Natural killer cell treated with Interleukin-12 subunit alpha and Interleukin-12 subunit beta and Interleukin-15 and Interleukin-18, amount 100 ng/mL, for 72 hours (primary cell): ENCODE results near the gene USH1C. TPM values are rescaled to one million over a fixed set of nuclear protein-coding genes. Genes with fewer than 3 reads are reported as not detected.

ENCODE experiments used
- ATAC-seq, 2 donors: fragments of 150-1000 bp; cut with Tn5 transposase in 1 of 2; sonication (Bioruptor Pico), chemical (Tn5 transposase) in 1 of 2; 2 replicates each; pipeline ENCODE4 v1.10.0; 2021
- DNase-seq: peaks from one replicate; pipeline ENCODE4 v3.0.0; 2022; ENCODE audit warnings: low spot score
- H3K27ac Mint-ChIP-seq, 2 donors: 1 replicate in 1 of 2; 2 replicates in 1 of 2; pipeline ENCODE4 v1.8.0; 2022; ENCODE audit warnings: mixed read lengths in 2 of 2, mild to moderate bottlenecking in 1 of 2, moderate library complexity in 1 of 2
- H3K27me3 Mint-ChIP-seq, 2 donors: 1 replicate in 1 of 2; 2 replicates in 1 of 2; pipeline ENCODE4 v1.8.0; 2022; ENCODE audit warnings: mixed read lengths in 2 of 2
- H3K36me3 Mint-ChIP-seq: one replicate; pipeline ENCODE4 v1.8.0; 2022; ENCODE audit warnings: mixed read lengths
- H3K4me1 Mint-ChIP-seq, 2 donors: 1 replicate in 1 of 2; 2 replicates in 1 of 2; pipeline ENCODE4 v1.8.0; 2022; ENCODE audit warnings: low read depth in 2 of 2, mixed read lengths in 2 of 2, mild to moderate bottlenecking in 1 of 2
- H3K4me3 Mint-ChIP-seq: one replicate; pipeline ENCODE4 v1.8.0; 2022; ENCODE audit warnings: mixed read lengths
- H3K9me3 Mint-ChIP-seq: 2 replicates; pipeline ENCODE4 v1.8.0; 2022; ENCODE audit warnings: mixed read lengths
- total RNA-seq, 2 donors: library from RNA; stranded (reverse); gene quantifications; one replicate each; pipeline ENCODE4 v1.2.3, GENCODE V29; 2022

Gene USH1C
- total RNA-seq, 2 donors from 2014 or later, result not detected

GRCh38 chr11:17575431-17576425, 31.5 kb upstream of the USH1C start:
- Mint-ChIP-seq H3K27me3 (peaks cover 12 to 22% of the 10 kb centered on the region in 2 donors), H3K27ac (no peak overlapping the region), H3K9me3 (no peaks in the 10 kb centered on the region), H3K4me1 (peaks cover 0 to 9% of the 10 kb centered on the region in 2 donors), H3K36me3 (no peaks in the 10 kb centered on the region), H3K4me3 (no peak overlapping the region)
- ATAC-seq (no peak), DNase-seq (peak; percentile 54)

DNA sequence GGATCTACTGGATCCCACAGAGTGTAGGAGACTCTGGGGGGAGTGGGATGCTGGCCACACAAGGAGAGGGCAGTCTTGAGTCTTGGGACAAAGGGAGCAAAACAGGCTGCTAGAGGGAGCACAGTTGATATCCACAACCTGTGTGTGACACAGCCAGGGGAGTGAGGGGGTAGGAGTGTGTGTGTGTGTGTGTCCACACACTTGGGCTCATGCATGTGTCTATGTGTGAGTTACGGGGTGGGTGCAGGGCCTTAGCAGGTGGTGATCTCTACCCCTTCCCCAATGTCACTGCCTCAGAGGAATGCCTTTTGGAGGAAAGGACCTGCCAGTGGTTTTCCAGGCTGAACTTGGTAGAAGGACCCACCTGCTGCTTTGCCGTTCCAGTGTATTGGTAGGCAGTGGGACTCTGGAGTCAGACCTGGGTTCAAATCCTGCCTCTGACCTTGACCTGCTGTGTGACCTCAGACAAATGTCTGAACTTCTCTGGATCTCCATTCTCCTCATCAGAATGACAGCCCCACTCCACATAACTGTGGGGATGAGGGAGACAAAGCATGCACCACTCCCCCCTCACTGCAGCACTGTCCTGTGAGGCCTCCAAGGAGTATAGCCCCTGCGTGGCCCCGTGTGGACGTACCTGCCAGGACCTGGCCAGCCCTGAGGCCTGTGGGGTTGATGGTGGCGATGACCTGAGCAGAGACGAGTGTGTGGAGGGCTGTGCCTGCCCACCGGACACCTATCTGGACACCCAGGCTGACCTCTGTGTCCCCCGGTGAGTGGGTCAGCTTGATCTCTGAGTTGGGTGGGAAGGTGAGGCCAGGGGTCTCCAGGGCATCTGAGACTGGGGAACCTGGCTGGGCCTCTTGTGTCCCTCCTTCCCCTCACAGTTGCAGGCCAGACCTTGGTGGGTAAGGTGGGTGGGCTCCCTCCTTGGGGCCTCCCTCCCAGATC, 30.2 kb upstream of the USH1C start:
- peak; percentile 28 for DNase-seq
- Mint-ChIP-seq H3K36me3 (no peaks in the 10 kb centered on the region), H3K27ac (no peak overlapping the region), H3K27me3 (peaks cover 7 to 15% of the 10 kb centered on the region in 2 donors), H3K4me3 (no peak overlapping the region), H3K9me3 (no peaks in the 10 kb centered on the region), H3K4me1 (peaks cover 0 to 9% of the 10 kb centered on the region in 2 donors)
- ATAC-seq, result no peak

GRCh38 chr11:17573526-17573925, 29.3 kb upstream of the USH1C start:
- DNase-seq (peak; percentile 51), ATAC-seq (no peak)
- H3K36me3 Mint-ChIP-seq, result no peaks in the 10 kb centered on the region
- H3K27ac Mint-ChIP-seq, result no peak overlapping the region
- H3K9me3 Mint-ChIP-seq, result no peaks in the 10 kb centered on the region
- H3K27me3 Mint-ChIP-seq, result peaks cover 7 to 15% of the 10 kb centered on the region in 2 donors
- H3K4me1 Mint-ChIP-seq, result peaks cover 0 to 9% of the 10 kb centered on the region in 2 donors
- no peak overlapping the region for H3K4me3 Mint-ChIP-seq

DNA sequence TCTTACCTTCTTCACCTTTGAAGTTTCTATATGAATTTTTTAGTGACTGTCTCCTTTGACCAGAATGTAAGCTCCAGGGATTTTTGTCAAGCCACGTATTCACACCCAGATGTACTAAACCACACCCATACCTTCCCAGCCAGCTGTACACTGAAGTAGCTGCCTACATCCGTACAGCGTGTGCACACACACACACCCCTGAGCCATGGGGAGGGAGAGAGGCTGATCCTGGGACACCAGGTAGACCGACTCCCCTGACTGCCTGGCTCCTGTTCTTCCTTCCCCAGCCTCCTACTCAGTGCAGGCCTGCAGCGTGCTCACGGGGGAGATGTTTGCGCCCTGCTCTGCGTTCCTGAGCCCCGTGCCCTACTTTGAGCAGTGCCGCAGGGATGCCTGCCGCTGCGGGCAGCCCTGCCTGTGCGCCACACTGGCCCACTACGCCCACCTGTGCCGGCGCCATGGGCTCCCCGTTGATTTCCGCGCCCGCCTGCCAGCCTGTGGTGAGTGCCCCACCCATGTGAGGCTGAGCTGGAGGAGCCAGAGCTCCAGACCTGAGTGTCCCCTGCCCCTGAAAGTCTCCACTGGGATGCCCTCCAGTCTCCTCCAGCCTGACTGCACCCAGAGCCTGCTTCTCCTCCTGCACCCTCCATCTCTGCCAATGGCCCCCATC, 28.7 kb upstream of the USH1C start:
- H3K36me3 Mint-ChIP-seq, result no peaks in the 10 kb centered on the region
- peaks cover 7 to 15% of the 10 kb centered on the region in 2 donors for H3K27me3 Mint-ChIP-seq
- no peak overlapping the region for H3K4me3 Mint-ChIP-seq
- no peaks in the 10 kb centered on the region for H3K9me3 Mint-ChIP-seq
- H3K27ac Mint-ChIP-seq, result no peak overlapping the region
- ATAC-seq (no peak), DNase-seq (peak; percentile 58)
- H3K4me1 Mint-ChIP-seq, result peaks cover 0 to 9% of the 10 kb centered on the region in 2 donors

DNA sequence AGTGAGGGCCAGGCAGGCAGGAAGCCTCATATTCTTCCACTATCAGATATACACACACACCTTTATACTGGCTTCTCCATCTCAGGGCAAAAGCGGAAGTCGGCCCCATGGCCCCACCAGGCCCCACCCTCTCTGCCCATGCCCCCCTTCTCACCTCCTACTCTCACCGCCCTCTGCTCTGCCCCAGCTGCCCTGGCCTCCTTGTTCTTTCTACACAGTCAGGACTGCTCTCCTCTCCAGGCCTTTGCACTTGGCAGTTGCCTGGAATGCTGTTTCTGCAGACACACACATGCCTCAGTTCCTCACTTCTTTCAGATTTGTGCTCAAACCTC, 28.1 kb upstream of the USH1C start:
- Mint-ChIP-seq H3K4me3 (no peak overlapping the region), H3K36me3 (no peaks in the 10 kb centered on the region)

DNA sequence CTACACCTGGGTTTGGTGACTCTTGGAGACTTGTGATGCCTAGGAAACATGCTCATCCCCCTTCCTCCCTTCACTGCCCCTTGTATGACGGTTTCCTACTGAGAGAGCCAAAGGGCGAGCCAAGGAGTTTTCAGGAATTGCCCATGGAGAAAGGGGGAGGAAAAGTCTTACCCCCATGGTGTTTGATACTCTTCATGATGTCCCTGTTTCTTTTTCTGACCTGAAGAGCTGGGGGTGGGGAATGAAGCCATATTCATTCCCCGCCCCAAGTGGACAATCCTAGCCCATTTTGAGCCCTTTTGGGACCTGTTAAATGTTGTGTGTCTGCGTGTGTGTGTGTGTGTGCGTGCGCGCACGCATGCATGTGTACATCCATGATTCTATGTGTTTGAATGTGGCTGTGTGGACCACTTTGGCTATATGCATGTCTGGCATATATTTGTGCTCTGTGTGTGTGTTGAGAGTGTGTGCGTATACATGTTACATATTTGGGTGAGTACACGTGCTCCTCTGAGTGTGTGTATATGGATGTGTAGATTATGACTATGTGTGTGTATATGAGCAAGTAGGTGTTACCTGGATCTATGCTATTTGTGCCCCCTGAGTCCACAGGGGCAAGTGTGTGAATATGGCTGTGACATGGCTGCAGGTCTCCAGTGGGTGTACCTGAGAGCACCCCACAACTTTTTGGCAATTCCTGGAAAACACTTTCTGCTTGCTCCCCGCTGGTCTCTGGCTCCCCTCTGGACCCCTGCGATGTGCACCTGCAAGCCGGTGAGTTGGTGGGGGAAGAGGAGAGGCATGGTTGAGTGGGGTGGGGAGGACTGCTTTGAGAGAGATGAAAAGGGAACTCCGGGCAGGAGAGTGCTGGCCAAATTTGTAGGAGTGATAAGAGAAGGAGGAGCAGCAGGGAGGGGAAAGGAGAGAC, 27.5 kb upstream of the USH1C start:
- Mint-ChIP-seq H3K9me3 (no peaks in the 10 kb centered on the region), H3K4me3 (no peak overlapping the region), H3K27ac (no peak overlapping the region), H3K36me3 (no peaks in the 10 kb centered on the region), H3K4me1 (peaks cover 0 to 9% of the 10 kb centered on the region in 2 donors), H3K27me3 (peaks cover 10 to 15% of the 10 kb centered on the region in 2 donors)
- peak; percentile 51 for DNase-seq
- no peak for ATAC-seq

More for the DNA sequence above, 28.1 kb upstream of the USH1C start:
- Mint-ChIP-seq H3K4me1 (peaks cover 0 to 9% of the 10 kb centered on the region in 2 donors), H3K9me3 (no peaks in the 10 kb centered on the region), H3K27me3 (peaks cover 10 to 15% of the 10 kb centered on the region in 2 donors), H3K27ac (no peak overlapping the region)
- DNase-seq (peak; percentile 29), ATAC-seq (no peak)

DNA sequence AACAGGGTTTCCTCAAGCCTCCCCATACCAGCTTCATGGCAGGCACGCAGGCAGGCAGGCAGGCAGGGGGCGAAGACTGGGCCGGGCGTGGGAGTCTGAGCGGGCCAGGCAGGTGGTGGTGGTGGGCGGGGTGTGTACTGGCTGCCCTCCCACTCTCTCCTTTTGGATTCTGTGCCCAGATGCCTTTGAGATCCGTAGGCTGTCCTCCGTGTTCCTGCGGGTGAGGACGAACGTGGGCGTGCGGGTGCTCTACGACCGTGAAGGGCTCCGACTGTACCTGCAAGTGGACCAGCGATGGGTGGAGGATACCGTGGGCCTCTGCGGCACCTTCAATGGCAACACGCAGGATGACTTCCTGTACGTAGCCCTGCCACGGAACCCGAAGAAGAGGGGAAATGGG, 25.8 kb upstream of the USH1C start:
- no peaks in the 10 kb centered on the region for H3K36me3 Mint-ChIP-seq
- no peak overlapping the region for H3K4me3 Mint-ChIP-seq
- no peaks in the 10 kb centered on the region for H3K9me3 Mint-ChIP-seq
- H3K27me3 Mint-ChIP-seq, result peaks cover 10 to 15% of the 10 kb centered on the region in 2 donors
- peaks cover 0 to 9% of the 10 kb centered on the region in 2 donors for H3K4me1 Mint-ChIP-seq
- no peak overlapping the region for H3K27ac Mint-ChIP-seq
- peak; percentile 41 for DNase-seq
- ATAC-seq, result no peak

DNA sequence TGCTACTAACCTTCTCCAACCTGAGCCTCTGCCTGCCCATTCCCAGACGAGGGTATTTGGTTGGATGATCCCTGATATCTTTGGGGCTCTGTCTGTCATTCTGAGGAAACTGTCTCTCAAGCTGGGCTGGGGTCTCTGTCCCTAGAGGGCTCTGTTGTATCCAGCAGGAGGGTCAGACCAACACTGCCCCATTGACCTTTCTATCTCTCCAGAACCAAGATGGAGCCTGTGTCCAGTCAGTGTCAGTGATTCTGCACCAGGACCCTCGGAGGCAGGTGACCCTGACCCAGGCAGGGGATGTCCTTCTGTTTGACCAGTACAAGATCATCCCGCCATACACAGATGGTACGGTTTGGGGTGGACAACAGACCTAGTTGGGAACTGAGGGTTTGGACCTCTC, 24.7 kb upstream of the USH1C start:
- no peak for DNase-seq
- Mint-ChIP-seq H3K36me3 (no peaks in the 10 kb centered on the region), H3K9me3 (no peaks in the 10 kb centered on the region), H3K4me3 (no peak overlapping the region), H3K4me1 (peaks cover 0 to 9% of the 10 kb centered on the region in 2 donors), H3K27ac (no peak overlapping the region), H3K27me3 (peaks cover 10 to 15% of the 10 kb centered on the region in 2 donors)
- peak in 1 of 2 donors; percentile 34 for ATAC-seq

GRCh38 chr11:17564687-17565042, 20.4 kb upstream of the USH1C start:
- H3K27me3 Mint-ChIP-seq, result peaks cover 6 to 7% of the 10 kb centered on the region in 2 donors
- ATAC-seq (no peak), DNase-seq (no peak)
- H3K36me3 Mint-ChIP-seq, result no peaks in the 10 kb centered on the region
- no peaks in the 10 kb centered on the region for H3K4me1 Mint-ChIP-seq
- H3K4me3 Mint-ChIP-seq, result no peak overlapping the region
- no peak overlapping the region for H3K27ac Mint-ChIP-seq
- no peaks in the 10 kb centered on the region for H3K9me3 Mint-ChIP-seq

GRCh38 chr11:17563961-17564686, 19.9 kb upstream of the USH1C start:
- Mint-ChIP-seq H3K9me3 (no peaks in the 10 kb centered on the region), H3K27me3 (peaks cover 7% of the 10 kb centered on the region in 2 donors), H3K4me1 (no peaks in the 10 kb centered on the region), H3K36me3 (no peaks in the 10 kb centered on the region), H3K27ac (no peak overlapping the region), H3K4me3 (no peak overlapping the region)
- DNase-seq (peak; percentile 31), ATAC-seq (no peak)

- no peaks in the 10 kb centered on the region for H3K4me1 Mint-ChIP-seq
- DNase-seq (peak; percentile 47), ATAC-seq (peak; percentile 25)
- H3K27ac Mint-ChIP-seq, result no peak overlapping the region
- H3K4me3 Mint-ChIP-seq, result no peak overlapping the region
- peaks cover 7% of the 10 kb centered on the region in 2 donors for H3K27me3 Mint-ChIP-seq
- H3K36me3 Mint-ChIP-seq, result no peaks in the 10 kb centered on the region
- H3K9me3 Mint-ChIP-seq, result no peaks in the 10 kb centered on the region
Observed at GRCh38 chr11:17563231-17563646, 19.0 kb upstream of the USH1C start.

- no peak overlapping the region for H3K27ac Mint-ChIP-seq
- H3K27me3 Mint-ChIP-seq, result peaks cover 5 to 7% of the 10 kb centered on the region in 2 donors
- H3K36me3 Mint-ChIP-seq, result no peaks in the 10 kb centered on the region
- ATAC-seq, result no peak
- no peaks in the 10 kb centered on the region for H3K9me3 Mint-ChIP-seq
- H3K4me3 Mint-ChIP-seq, result no peak overlapping the region
- DNase-seq, result peak; percentile 29
- no peaks in the 10 kb centered on the region for H3K4me1 Mint-ChIP-seq
Observed at GRCh38 chr11:17561526-17561925, 17.3 kb upstream of the USH1C start.
